ENCODE results near the gene NLGN1.
"Not testable (repeated sequence)": the region's sequence is repeated elsewhere in the genome, so short reads cannot be mapped to it uniquely, and the experiment has no call there.

NLGN1 gene

GRCh38 chr3:173430576-173430975 is 33.0 kb downstream of the NLGN1 start:
- no peak for DNase-seq

- no peak for DNase-seq
Observed at GRCh38 chr3:173439004-173439403, 41.5 kb downstream of the NLGN1 start.

- DNase-seq = no peak
Observed at GRCh38 chr3:173440514-173440913, 43.0 kb downstream of the NLGN1 start.

GRCh38 chr3:173451561-173451960 is 54.0 kb downstream of the NLGN1 start:
- not testable (repeated sequence) for DNase-seq

- no peak for DNase-seq
Observed at GRCh38 chr3:173463250-173463649, 65.7 kb downstream of the NLGN1 start.

GRCh38 chr3:173465112-173465511 is 67.6 kb downstream of the NLGN1 start:
- DNase-seq = no peak

GRCh38 chr3:173465898-173466678 is 68.5 kb downstream of the NLGN1 start:
- no peak for DNase-seq

GRCh38 chr3:173467501-173467900 is 70.0 kb downstream of the NLGN1 start:
- no peak for DNase-seq

GRCh38 chr3:173473237-173473636 is 75.7 kb downstream of the NLGN1 start:
- DNase-seq = no peak

- no peak for DNase-seq
Observed at GRCh38 chr3:173479301-173479700, 81.8 kb downstream of the NLGN1 start.

GRCh38 chr3:173501931-173502489 is 104.5 kb downstream of the NLGN1 start:
- no peak for DNase-seq

- peak; percentile 21 for DNase-seq
Observed at GRCh38 chr3:173502983-173503568, 105.5 kb downstream of the NLGN1 start.

- no peak for DNase-seq
Observed at GRCh38 chr3:173510565-173510964, 113.0 kb downstream of the NLGN1 start.

GRCh38 chr3:173513123-173513522 is 115.6 kb downstream of the NLGN1 start:
- DNase-seq = no peak

- peak; percentile 59 for DNase-seq
Observed at GRCh38 chr3:173529062-173529711, 131.6 kb downstream of the NLGN1 start.

GRCh38 chr3:173531602-173532001 is 134.1 kb downstream of the NLGN1 start:
- DNase-seq = no peak

GRCh38 chr3:173538410-173538809 is 140.9 kb downstream of the NLGN1 start:
- peak; percentile 7 for DNase-seq

- not testable (repeated sequence) for DNase-seq
Observed at GRCh38 chr3:173545590-173545989, 148.0 kb downstream of the NLGN1 start.

GRCh38 chr3:173547070-173547469 is 149.5 kb downstream of the NLGN1 start:
- DNase-seq = no peak

- DNase-seq = no peak
Observed at GRCh38 chr3:173548261-173548660, 150.7 kb downstream of the NLGN1 start.

GRCh38 chr3:173552526-173552925 is 155.0 kb downstream of the NLGN1 start:
- no peak for DNase-seq

- peak; percentile 46 for DNase-seq
Observed at GRCh38 chr3:173553635-173554280, 156.2 kb downstream of the NLGN1 start.

- DNase-seq = no peak
Observed at GRCh38 chr3:173556546-173556945, 159.0 kb downstream of the NLGN1 start.

Measured in hematopoietic multipotent progenitor cell treated with erythropoietin and hydrocortisone succinate and interleukin-3 and kit ligand, for 4 days (in vitro differentiated cells).